Measurements from ENCODE around the gene BCO2. TPM values are rescaled to one million over a fixed set of nuclear protein-coding genes. Genes with fewer than 3 reads are reported as not detected.

BCO2 gene
- total RNA-seq, 3 donors from 2014 or later = 3.7 to 9.8 (median 7.1) TPM

DNA sequence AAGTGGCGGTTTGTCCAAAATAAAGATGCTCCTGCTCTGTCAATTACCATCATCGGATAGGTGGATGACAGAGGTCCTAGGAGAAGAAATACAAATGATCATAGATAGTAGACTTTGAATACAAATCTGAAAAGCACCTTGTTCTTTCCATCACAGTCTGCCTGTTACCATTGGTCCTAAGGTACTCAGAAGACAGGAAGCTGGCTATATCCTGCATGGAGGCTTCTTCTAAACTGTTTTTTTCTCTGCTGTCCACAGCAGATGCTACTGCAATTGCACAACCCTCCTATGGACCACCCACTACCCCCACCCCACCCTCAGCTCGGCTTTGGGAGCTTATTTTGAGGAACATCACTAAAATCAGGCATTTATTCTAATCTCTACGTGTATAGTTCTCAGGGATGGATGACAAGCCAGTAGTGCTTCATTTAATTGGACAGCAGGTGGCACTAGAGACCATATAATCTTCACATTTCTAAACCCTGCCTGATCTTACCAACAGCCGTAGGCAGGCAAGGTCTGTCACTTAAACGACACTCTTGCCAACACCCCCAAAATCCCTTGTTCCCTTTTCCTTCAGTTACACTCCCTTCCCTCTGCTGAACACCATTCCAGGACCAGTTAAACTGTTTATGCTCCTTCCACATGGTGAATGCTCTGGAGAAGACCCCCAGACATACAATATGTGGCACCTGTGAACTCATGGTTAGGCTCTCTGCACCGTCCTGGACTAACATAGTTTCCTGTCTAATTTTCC is 44.3 kb downstream of the BCO2 start:
- no peaks in the 10 kb centered on the region for H3K9me3 ChIP-seq
- TF ChIP-seq, protein P1, sequence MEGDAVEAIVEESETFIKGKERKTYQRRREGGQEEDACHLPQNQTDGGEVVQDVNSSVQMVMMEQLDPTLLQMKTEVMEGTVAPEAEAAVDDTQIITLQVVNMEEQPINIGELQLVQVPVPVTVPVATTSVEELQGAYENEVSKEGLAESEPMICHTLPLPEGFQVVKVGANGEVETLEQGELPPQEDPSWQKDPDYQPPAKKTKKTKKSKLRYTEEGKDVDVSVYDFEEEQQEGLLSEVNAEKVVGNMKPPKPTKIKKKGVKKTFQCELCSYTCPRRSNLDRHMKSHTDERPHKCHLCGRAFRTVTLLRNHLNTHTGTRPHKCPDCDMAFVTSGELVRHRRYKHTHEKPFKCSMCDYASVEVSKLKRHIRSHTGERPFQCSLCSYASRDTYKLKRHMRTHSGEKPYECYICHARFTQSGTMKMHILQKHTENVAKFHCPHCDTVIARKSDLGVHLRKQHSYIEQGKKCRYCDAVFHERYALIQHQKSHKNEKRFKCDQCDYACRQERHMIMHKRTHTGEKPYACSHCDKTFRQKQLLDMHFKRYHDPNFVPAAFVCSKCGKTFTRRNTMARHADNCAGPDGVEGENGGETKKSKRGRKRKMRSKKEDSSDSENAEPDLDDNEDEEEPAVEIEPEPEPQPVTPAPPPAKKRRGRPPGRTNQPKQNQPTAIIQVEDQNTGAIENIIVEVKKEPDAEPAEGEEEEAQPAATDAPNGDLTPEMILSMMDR (IDR thresholded peaks at IDR 0.05) = peak; percentile 38
- no peaks in the 10 kb centered on the region for H3K4me1 ChIP-seq (ENCODE audit: low read depth)
- ATAC-seq = peak; percentile 97
- no peak overlapping the region for H3K4me3 ChIP-seq
- no peaks in the 10 kb centered on the region for H3K36me3 ChIP-seq (ENCODE audit: low read depth)
- DNase-seq = peak in 1 of 3 donors; percentile 65
- intact Hi-C loops (cut with DNase I, micrococcal nuclease) = loop anchor here (2.0 to 10.0 kb wide), 3 partner anchors 61 to 1075 kb away; no protein-coding TSS in a partner anchor

DNA sequence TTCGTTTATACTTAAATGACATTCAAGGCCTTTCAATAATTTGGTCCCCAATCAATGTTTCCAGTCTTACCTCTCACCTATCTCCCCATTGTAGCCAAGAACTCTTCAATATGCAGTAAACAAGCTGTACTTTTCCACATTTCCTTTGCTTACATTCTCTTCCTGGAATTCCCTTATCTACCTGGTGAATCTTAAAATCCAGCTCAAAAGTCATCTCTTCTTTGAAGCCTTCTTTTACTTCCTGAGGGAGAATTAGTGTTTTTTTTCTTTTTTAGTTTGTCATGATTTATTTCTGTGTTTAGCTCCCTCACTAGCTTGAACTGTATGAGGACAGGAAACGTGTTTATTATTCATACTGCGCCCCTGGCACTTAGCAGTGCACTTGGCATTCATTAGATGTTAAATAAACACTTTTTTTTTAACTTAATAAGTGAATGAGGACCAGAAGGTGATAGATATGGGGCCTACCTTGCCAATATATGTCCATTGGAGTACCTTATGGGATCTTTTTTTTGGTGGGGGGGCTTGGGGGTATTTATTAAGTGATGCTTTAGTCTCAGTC is 46.0 kb downstream of the BCO2 start:
- ATAC-seq = no peak
- TF ChIP-seq, protein P1 (IDR thresholded peaks at IDR 0.05) = no peak
- DNase-seq = no peak
- no peak overlapping the region for H3K4me3 ChIP-seq
- H3K36me3 ChIP-seq (ENCODE audit: low read depth) = no peaks in the 10 kb centered on the region
- intact Hi-C loops (cut with DNase I, micrococcal nuclease) = no loop called here
- no peaks in the 10 kb centered on the region for H3K4me1 ChIP-seq (ENCODE audit: low read depth)
- no peaks in the 10 kb centered on the region for H3K9me3 ChIP-seq

DNA sequence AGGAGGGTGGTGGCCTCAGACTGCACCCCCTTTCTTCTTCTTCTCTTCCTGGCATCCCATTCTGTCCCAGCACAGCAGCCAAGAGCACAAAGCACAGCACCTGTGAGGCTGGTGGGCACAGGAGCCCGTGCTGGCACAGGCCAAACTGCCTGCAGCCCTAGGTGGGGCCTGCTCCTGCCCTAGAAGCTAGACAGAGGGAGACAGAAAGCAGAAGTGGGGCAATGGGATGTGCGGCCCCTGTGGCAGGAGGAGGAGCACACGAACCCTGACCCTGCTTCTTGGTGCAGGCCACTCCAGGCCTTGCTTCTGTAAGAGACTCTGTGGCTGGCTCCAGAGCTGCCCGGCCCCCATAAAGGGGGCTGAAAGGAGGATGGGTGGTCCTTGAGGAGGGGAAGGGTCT is 47.0 kb downstream of the BCO2 start:
- Histone ChIP-seq H3K4me1 (ENCODE audit: low read depth) (peaks cover 3% of the 10 kb centered on the region), H3K9me3 (no peaks in the 10 kb centered on the region), H3K36me3 (ENCODE audit: low read depth) (no peaks in the 10 kb centered on the region), H3K4me3 (no peak overlapping the region)
- ATAC-seq = no peak
- TF ChIP-seq, protein P1 (IDR thresholded peaks at IDR 0.05) = no peak
- intact Hi-C loops (cut with DNase I, micrococcal nuclease) = no loop called here
- no peak for DNase-seq

DNA sequence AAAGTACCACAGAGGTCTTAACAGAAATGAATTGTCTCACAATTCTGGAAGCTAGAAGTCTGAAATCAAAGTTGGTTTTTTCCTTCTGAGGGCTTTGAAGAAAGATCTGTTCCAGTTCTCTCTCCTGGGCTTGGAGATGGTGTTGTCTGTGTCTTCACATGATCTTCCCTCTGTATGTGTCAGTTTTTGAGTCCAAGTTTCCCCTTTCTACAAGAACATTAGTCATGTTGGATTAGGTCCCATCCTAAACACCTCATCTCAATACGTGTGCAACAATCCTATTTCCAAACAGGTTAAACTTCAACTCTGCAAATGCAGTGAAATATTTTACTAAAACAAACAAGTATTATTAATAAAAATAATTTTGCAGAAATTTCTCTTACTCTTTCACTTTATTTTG is 47.8 kb downstream of the BCO2 start:
- ATAC-seq (no peak), DNase-seq (no peak)
- H3K9me3 ChIP-seq = no peaks in the 10 kb centered on the region
- H3K4me1 ChIP-seq (ENCODE audit: low read depth) = peaks cover 11% of the 10 kb centered on the region
- no peaks in the 10 kb centered on the region for H3K36me3 ChIP-seq (ENCODE audit: low read depth)
- intact Hi-C loops (cut with DNase I, micrococcal nuclease) = no loop called here
- TF ChIP-seq, protein P1 (IDR thresholded peaks at IDR 0.05) = no peak
- H3K4me3 ChIP-seq = no peak overlapping the region

DNA sequence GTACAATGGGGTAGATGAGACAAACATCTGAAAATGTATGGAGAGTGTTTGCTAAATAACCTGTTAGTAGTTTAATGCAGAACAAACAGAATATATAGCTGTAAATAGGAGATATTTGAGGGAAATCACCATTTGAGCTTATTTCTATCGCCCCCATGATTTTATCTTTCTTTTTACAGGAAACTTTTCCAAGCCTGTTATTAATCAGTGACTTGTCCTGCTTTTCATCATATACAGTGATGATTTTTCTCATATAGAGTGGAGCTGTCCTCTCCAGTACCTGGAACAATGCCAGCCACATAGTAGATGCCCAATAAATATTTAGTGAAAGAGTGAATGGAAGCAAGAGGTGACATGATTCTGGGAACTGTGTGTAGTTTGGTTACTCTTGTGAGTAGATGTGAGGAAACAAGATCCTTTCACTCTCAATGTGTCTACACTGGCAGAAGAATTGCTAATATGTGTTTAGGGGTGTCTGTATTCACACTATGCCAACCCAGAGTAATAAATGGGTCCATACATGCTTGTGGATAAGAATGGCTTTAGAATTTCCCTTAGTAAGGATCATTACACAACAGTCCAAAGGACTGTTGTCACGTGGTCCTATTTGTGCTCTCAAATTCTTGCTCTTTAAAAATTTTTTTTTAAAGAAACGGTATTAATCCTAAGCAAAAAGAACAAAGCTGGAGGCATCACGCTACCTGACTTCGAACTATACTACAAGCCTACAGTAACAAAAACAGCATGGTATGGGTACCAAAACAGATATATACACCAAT is 48.6 kb downstream of the BCO2 start:
- no peak for DNase-seq
- no peak for ATAC-seq
- Histone ChIP-seq H3K4me3 (no peak overlapping the region), H3K36me3 (ENCODE audit: low read depth) (no peaks in the 10 kb centered on the region), H3K9me3 (no peaks in the 10 kb centered on the region), H3K4me1 (ENCODE audit: low read depth) (peaks cover 11% of the 10 kb centered on the region)
- TF ChIP-seq, protein P1 (IDR thresholded peaks at IDR 0.05) = no peak
- intact Hi-C loops (cut with DNase I, micrococcal nuclease) = no loop called here

All from mucosa of descending colon (tissue), 3 donors.